ENCODE data around the gene GPR32.

- TF ChIP-seq CTCF (IDR thresholded peaks at IDR 0.05): no peak
- TF ChIP-seq POLR2A (IDR thresholded peaks at IDR 0.05): no peak
Observed at GRCh38 chr19:50728084-50728737, 42.1 kb upstream of the GPR32 start.

Measured in thyroid gland (tissue), 4 donors.